ENCODE results near the gene PSMD10.

PSMD10 gene, protein sequence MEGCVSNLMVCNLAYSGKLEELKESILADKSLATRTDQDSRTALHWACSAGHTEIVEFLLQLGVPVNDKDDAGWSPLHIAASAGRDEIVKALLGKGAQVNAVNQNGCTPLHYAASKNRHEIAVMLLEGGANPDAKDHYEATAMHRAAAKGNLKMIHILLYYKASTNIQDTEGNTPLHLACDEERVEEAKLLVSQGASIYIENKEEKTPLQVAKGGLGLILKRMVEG

GRCh38 chrX:108091264-108091877, at the start of gene PSMD10, which contains the start of gene ATG4A:
Gene PSMD10, minus strand, starts transcription at chrX:108091542. Its CDS starts 22 bp downstream, at chrX:108091520.
Gene ATG4A, plus strand, starts transcription at chrX:108091778. Its CDS starts 49 bp downstream, at chrX:108091827.
- DNase-seq (ENCODE audit: low spot score) = peak; percentile 96

DNA sequence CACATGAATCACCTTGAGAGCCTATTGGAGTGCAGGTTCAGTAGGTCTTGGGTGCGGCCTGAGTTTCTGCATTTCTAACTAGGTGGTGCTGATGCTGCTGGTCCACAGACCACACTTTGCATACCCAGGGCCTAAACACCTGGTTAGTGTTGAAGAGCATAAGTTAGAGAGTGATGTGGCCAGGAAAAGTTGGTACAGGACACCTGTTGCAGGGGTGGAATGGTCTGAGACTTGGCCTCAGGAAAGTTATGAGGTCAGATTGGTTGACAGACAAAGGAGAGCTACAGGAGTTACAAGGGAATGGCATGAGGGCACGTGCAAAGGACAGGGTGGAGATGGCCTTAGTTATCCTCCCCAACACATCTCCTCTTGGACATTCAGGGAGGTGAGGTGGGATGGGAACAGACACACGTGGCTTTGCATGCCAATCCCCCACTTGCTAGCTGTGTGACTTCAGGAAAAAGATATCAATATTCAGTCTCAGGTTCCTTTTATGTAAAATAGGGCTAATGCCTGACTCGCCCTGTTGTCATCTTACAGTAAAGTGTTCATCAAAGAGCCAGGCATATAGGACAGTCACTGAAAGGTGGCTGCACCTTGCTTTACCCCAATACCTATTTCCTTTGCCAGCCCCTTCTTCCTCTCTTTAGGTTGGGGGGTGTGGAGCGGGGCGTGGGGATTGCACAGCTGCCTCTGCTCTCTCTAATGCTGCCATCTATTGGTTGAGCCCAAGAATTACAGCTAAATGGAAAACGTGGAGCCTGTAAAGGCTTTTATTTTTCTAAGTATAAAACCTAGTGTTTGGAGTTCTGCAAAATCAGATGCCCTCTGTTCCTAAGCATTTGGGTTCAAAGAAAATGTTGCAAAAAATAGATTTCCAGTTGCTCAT, 47.7 kb upstream of the PSMD10 start:
- DNase-seq (ENCODE audit: low spot score) = no peak

DNA sequence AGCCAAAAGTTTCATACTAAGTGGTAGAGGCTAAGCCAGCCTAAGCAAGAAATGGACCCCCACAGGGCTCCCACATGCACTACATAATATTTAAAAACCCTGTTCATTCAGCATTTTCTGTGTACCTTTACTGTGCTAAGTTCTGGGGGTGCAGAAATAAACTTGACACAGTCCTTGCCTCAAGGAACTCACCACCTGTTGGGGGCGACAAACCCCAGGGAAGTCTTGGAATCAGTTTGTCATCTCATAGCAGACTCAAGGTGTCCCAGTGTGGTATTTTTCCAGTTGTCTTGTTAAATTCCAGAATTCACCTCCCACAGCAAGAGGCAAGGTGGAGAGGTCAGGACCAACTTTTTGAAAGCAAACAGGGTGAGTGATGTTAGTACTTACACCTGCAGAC, 43.4 kb upstream of the PSMD10 start:
- no peak for DNase-seq (ENCODE audit: low spot score)

DNA sequence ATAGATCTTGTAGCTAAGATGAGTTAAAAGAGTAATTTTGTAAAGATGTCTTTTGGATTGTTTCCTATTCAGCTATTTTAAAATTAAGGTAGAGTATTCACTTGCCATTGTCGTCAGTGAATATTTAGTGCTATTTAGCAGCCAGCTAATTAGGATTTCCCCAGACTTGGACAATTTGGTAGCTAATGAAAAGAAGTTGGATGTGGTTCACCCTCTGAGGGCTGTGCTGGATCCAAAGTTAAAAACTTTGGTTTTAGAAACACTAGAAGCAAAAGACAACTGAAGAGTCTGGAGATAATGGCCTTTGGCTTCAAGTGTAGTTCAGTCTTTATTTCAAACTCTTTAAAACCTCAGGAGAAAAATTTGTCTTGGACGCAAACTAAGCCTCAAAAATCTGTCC, 41.5 kb upstream of the PSMD10 start:
- no peak for DNase-seq (ENCODE audit: low spot score)

- no peak for DNase-seq (ENCODE audit: low spot score)
Measured at GRCh38 chrX:108132034-108132433, 40.7 kb upstream of the PSMD10 start.

DNA sequence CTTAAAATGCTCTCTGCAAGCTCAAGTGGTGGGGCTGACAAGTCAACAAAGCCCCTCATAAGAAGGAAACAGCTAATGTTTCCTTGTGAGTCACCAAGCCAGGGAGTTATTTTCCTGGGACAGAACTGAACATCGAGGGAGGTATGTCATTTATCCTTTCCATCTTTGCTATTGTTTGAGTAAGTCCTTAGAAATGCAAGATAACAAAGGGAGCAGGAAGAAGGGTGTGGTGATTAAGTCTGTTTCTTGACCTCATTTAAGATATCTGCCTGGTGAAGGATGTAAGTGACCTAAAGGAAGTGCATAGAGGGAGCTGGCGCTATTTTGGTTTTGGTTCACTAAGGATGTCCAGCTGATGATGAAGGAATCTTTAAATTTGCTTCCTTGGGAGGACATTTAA, 40.1 kb upstream of the PSMD10 start:
- DNase-seq (ENCODE audit: low spot score) = no peak

DNA sequence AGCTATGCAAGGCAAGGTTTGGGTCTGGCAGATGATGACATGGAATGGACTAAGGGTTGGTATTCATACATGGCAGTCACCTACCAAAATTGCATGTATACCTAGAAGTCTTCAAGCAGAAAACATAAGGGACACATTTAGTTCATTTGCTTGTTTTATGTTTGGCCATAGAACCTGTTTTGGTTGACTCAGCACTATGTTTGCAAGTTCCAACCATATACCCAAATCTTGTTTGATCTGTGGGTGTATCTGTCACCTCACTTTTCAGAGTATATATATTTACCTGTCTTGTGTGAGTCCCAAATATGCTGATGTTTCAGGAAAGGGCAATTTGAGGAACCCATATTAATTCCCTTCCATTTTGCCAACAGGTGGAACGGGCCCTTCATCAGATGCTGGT, 39.5 kb upstream of the PSMD10 start:
- no peak for DNase-seq (ENCODE audit: low spot score)

- no peak for DNase-seq (ENCODE audit: low spot score)
Measured at GRCh38 chrX:108127152-108127551, 35.8 kb upstream of the PSMD10 start.

DNA sequence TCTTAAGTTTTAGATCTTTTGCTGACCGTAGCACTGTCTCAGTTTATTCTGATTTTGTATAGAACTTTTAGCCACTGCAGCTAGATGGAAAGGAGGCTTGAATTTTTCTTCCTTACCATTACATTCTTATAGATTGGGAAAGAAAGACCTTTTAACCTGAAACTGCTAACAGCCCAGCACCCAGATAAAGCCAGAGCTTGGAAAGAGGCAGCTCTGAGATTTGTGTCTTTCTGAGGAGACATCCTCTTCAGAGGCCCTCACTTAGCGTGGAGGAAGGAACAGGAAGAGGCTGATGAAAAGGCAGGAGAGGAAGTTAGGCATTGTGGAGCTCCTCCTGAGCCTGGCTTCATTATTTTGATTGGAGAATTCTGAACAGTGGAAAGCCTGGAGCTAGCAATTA, 35.3 kb upstream of the PSMD10 start:
- no peak for DNase-seq (ENCODE audit: low spot score)

- no peak for DNase-seq (ENCODE audit: low spot score)
Measured at GRCh38 chrX:108123591-108124366, 32.4 kb upstream of the PSMD10 start.

- no peak for DNase-seq (ENCODE audit: low spot score)
Measured at GRCh38 chrX:108122748-108123147, 31.4 kb upstream of the PSMD10 start.

DNA sequence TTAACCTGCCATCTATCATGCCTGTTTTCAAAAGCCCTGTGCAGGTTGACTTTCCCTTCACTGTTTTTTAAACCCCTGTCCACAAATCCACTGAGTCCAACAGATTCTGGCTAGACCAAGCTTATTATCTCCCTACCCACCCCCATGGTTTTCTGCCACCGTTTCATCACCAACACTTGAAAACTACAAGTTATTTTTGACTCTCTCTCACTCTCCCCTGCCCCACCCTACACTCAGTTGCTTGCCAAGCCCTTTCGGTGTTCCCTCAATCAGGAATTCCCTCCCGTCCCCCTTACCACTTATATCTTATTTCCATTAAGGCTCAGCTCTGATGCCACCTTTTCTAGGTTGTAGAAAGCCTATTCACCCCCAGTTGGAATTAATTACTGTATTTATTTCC, 29.9 kb upstream of the PSMD10 start:
- no peak for DNase-seq (ENCODE audit: low spot score)

GRCh38 chrX:108117988-108118387, 26.6 kb upstream of the PSMD10 start:
- no peak for DNase-seq (ENCODE audit: low spot score)

DNA sequence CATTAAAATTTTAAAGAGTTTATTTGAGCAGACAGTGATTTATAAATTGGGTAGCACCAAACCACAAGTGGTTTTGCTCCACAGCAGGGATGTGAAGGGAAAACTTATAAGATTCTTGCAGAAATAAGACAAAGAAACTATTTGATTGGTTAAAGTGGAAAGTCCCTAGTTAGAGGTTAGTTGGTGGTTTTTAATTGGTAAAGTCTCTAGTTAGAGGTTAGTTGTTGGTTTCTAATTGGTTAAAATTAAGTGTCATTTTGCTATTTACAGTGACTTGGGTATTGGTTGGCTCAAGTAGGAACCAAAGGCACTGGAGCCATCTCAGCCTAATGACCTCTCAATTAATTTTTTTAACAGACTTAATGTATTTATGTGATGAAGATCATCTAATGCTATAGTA, 23.2 kb upstream of the PSMD10 start:
- no peak for DNase-seq (ENCODE audit: low spot score)

GRCh38 chrX:108105473-108105872, 14.1 kb upstream of the PSMD10 start:
- DNase-seq (ENCODE audit: low spot score) = no peak

DNA sequence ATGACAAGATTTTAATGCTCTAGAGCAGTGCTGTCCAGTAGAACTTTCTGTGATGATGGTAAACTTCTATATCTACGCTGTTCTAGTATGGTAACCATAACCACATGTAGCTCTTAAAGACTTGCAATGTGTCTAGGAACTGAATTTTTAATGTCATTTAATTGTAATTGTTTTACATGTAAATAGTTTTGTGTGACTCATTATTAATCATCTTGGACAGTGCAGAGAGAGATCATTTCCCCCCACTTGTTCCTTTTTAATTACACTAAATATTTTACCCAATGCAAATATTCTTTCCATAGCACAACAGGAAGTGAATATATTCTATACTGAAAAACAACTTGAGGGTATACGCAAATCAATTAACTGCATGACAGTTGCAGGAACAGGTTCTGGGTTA, 6.0 kb upstream of the PSMD10 start:
- no peak for DNase-seq (ENCODE audit: low spot score)

DNA sequence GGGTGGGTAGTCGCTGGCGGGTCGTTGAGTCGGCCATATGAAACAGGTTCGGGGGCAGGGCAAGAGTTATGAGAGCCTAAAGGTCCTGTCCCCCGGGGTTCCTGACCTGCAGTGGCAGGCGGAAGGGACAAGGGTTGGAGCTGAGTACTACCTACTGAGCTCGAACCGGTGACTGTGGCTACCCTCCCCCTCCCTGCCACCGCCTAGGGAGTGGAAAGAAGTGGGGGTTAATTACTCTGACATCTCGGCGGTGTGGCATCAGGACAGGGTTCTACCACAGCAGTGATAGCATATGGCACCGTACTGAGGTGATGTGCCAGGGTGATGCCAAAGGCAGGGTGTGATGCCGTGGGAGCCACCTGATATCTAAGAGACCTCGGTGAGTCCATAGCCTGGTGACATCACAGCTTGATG, 543 bp upstream of the PSMD10 start:
- DNase-seq (ENCODE audit: low spot score) = no peak

DNA sequence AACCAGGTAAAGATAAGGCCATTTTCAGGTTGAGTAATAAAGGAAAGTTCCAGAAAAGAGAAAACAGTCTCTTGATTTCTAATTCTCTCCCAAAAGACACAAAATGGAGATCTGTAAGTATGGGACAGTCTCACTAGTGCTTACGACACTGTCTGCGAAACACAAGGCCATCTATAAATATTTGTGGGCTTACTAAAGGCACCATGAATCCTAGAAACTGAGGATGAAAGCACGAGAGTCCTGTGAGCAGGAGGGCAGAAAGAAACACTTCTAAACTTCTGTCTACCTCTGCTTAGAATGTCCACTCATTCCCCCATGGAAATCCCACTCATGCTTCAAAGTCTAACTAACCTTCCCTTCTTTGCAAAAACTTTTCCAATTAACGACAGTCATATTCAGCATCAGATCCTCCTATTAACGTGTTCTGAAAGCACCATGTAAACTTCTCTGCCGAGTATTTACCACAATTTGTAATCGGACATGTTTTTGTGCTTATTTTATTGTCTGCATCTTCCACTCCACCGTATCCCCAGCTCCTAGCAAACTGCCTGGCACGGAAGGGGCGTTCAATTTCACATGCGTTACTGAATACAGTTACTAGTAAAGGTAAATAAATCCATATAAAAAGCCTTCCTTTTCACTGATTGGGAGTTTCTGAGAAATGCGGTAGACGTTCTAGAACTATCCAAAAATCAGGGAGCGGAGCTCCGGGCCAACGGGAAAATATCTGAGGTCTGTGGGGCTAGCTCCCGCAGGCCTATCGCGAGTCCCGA, 665 bp downstream of the PSMD10 start:
- no peak for DNase-seq (ENCODE audit: low spot score)

DNA sequence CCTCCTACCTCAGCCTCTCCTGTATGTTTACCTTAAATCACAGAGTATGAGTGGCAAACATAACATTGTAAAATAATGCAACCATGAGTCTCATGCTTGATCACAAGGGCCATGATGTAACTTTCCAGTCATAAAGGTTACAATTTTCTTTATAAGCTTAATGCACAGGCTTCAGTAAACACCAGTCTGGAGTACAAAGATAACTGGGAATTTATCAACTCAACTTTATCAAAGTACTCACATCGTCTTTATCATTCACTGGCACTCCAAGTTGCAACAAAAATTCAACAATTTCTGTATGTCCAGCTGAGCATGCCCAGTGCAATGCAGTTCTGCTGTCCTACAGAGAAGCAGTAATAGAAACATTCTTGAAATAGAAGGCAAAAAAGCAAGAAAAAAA, 2.8 kb downstream of the PSMD10 start:
- DNase-seq (ENCODE audit: low spot score) = no peak

DNA sequence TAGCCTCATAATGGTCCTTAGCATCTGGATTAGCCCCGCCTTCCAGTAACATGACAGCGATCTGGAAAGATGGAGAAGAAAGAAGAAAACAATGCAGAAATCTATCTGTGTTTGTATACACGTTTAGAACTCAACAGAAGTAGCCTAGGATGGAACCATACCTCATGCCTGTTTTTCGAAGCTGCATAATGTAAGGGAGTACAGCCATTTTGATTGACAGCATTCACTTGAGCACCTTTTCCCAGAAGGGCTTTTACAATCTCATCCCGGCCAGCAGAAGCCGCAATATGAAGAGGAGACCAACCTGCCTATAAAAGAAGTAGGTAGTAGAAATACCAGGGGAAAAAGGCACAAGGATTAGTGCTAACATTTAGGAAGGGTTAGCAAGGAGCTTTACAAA, 3.5 kb downstream of the PSMD10 start:
- DNase-seq (ENCODE audit: low spot score) = no peak

- DNase-seq (ENCODE audit: low spot score) = no peak
Measured at GRCh38 chrX:108081110-108081509, 10.2 kb downstream of the PSMD10 start.
